Stimulated activated memory B cell treated with anti-CD40 and anti-IgM and Interleukin-4, amounts not matched to agents 10 μg/mL and 1 μg/mL and 100 μg/mL, for 72 hours (primary cell): ENCODE results near the gene RNF220.
A peak's percentile ranks its signal among the peaks of the same experiment; 100 is the strongest.
"Not testable (repeated sequence)": the region's sequence is repeated elsewhere in the genome, so short reads cannot be mapped to it uniquely, and the experiment has no call there.

Experiments used
- ATAC-seq: fragments of 150-1000 bp; cut with Tn5 transposase; 2 replicates; pipeline ENCODE4 v1.10.0; 2021
- H3K27ac Mint-ChIP-seq: one replicate; pipeline ENCODE4 v1.8.0; 2022; ENCODE audit warnings: mild to moderate bottlenecking, mixed read lengths
- H3K27me3 Mint-ChIP-seq: one replicate; pipeline ENCODE4 v1.8.0; 2022; ENCODE audit warnings: mixed read lengths
- H3K36me3 Mint-ChIP-seq: one replicate; pipeline ENCODE4 v1.8.0; 2022; ENCODE audit warnings: mixed read lengths
- H3K4me1 Mint-ChIP-seq: one replicate; pipeline ENCODE4 v1.8.0; 2022; ENCODE audit warnings: mixed read lengths
- H3K4me3 Mint-ChIP-seq: one replicate; pipeline ENCODE4 v1.8.0; 2022; ENCODE audit warnings: mild to moderate bottlenecking, moderate library complexity, mixed read lengths
- H3K9me3 Mint-ChIP-seq: one replicate; pipeline ENCODE4 v1.8.0; 2022; ENCODE audit warnings: mixed read lengths

Gene RNF220

GRCh38 chr1:44485934-44486460 is 80.9 kb downstream of the RNF220 start:
- Mint-ChIP-seq H3K27me3 (peaks cover 41% of the 10 kb centered on the region), H3K4me3 (no peak overlapping the region), H3K36me3 (peaks cover 5% of the 10 kb centered on the region), H3K27ac (no peak overlapping the region), H3K9me3 (peaks cover 4% of the 10 kb centered on the region), H3K4me1 (no peaks in the 10 kb centered on the region)
- no peak for ATAC-seq

GRCh38 chr1:44489481-44489880 is 84.4 kb downstream of the RNF220 start:
- no peak for ATAC-seq

GRCh38 chr1:44496541-44497171 is 91.6 kb downstream of the RNF220 start:
- H3K27ac Mint-ChIP-seq: no peak overlapping the region
- peaks cover 2% of the 10 kb centered on the region for H3K9me3 Mint-ChIP-seq
- H3K36me3 Mint-ChIP-seq: no peaks in the 10 kb centered on the region
- H3K27me3 Mint-ChIP-seq: peaks cover 5% of the 10 kb centered on the region
- no peak overlapping the region for H3K4me3 Mint-ChIP-seq
- H3K4me1 Mint-ChIP-seq: no peaks in the 10 kb centered on the region
- no peak for ATAC-seq

More at GRCh38 chr1:44489481-44489880, 84.4 kb downstream of the RNF220 start:
- Mint-ChIP-seq H3K4me3 (no peak overlapping the region), H3K36me3 (peaks cover 5% of the 10 kb centered on the region), H3K27me3 (peaks cover 31% of the 10 kb centered on the region), H3K27ac (no peak overlapping the region), H3K9me3 (peaks cover 7% of the 10 kb centered on the region), H3K4me1 (no peaks in the 10 kb centered on the region)

GRCh38 chr1:44497422-44498170 is 92.5 kb downstream of the RNF220 start:
- no peaks in the 10 kb centered on the region for H3K36me3 Mint-ChIP-seq
- no peaks in the 10 kb centered on the region for H3K27me3 Mint-ChIP-seq
- no peaks in the 10 kb centered on the region for H3K9me3 Mint-ChIP-seq
- no peak for ATAC-seq
- no peak overlapping the region for H3K4me3 Mint-ChIP-seq
- no peak overlapping the region for H3K27ac Mint-ChIP-seq
- no peaks in the 10 kb centered on the region for H3K4me1 Mint-ChIP-seq

GRCh38 chr1:44499306-44499705 is 94.3 kb downstream of the RNF220 start:
- ATAC-seq: no peak
- H3K36me3 Mint-ChIP-seq: no peaks in the 10 kb centered on the region
- H3K27ac Mint-ChIP-seq: no peak overlapping the region
- peaks cover 6% of the 10 kb centered on the region for H3K4me1 Mint-ChIP-seq
- H3K9me3 Mint-ChIP-seq: no peaks in the 10 kb centered on the region
- no peak overlapping the region for H3K4me3 Mint-ChIP-seq
- no peaks in the 10 kb centered on the region for H3K27me3 Mint-ChIP-seq

GRCh38 chr1:44500181-44501046 is 95.4 kb downstream of the RNF220 start:
- no peaks in the 10 kb centered on the region for H3K36me3 Mint-ChIP-seq
- no peak overlapping the region for H3K4me3 Mint-ChIP-seq
- no peak for ATAC-seq
- peaks cover 6% of the 10 kb centered on the region for H3K4me1 Mint-ChIP-seq
- H3K27me3 Mint-ChIP-seq: no peaks in the 10 kb centered on the region
- H3K9me3 Mint-ChIP-seq: no peaks in the 10 kb centered on the region
- H3K27ac Mint-ChIP-seq: no peak overlapping the region

- H3K27me3 Mint-ChIP-seq: no peaks in the 10 kb centered on the region
- ATAC-seq: no peak
- H3K9me3 Mint-ChIP-seq: no peaks in the 10 kb centered on the region
- no peak overlapping the region for H3K4me3 Mint-ChIP-seq
- H3K4me1 Mint-ChIP-seq: peaks cover 6% of the 10 kb centered on the region
- no peaks in the 10 kb centered on the region for H3K36me3 Mint-ChIP-seq
- H3K27ac Mint-ChIP-seq: no peak overlapping the region
These were observed 96.2 kb downstream of the RNF220 start for GRCh38 chr1:44501047-44501890.

GRCh38 chr1:44502823-44503222 is 97.8 kb downstream of the RNF220 start:
- H3K27me3 Mint-ChIP-seq: peaks cover 15% of the 10 kb centered on the region
- not testable (repeated sequence) for H3K9me3 Mint-ChIP-seq, H3K4me1 Mint-ChIP-seq, H3K36me3 Mint-ChIP-seq, H3K27ac Mint-ChIP-seq, H3K4me3 Mint-ChIP-seq, ATAC-seq

GRCh38 chr1:44503625-44504024 is 98.6 kb downstream of the RNF220 start:
- ATAC-seq: peak; percentile 59
- H3K4me3 Mint-ChIP-seq: peak overlapping the region; percentile 10
- no peak overlapping the region for H3K27ac Mint-ChIP-seq
- H3K27me3 Mint-ChIP-seq: peaks cover 15% of the 10 kb centered on the region
- no peaks in the 10 kb centered on the region for H3K9me3 Mint-ChIP-seq
- H3K4me1 Mint-ChIP-seq: peaks cover 6% of the 10 kb centered on the region
- no peaks in the 10 kb centered on the region for H3K36me3 Mint-ChIP-seq

GRCh38 chr1:44505210-44505993 is 100.3 kb downstream of the RNF220 start:
- H3K4me1 Mint-ChIP-seq: peaks cover 13% of the 10 kb centered on the region
- H3K27ac Mint-ChIP-seq: no peak overlapping the region
- no peak overlapping the region for H3K4me3 Mint-ChIP-seq
- peaks cover 15% of the 10 kb centered on the region for H3K27me3 Mint-ChIP-seq
- H3K9me3 Mint-ChIP-seq: no peaks in the 10 kb centered on the region
- H3K36me3 Mint-ChIP-seq: no peaks in the 10 kb centered on the region
- no peak for ATAC-seq

GRCh38 chr1:44507490-44508396 is 102.7 kb downstream of the RNF220 start:
- Mint-ChIP-seq H3K4me1 (peaks cover 37% of the 10 kb centered on the region), H3K36me3 (no peaks in the 10 kb centered on the region), H3K9me3 (no peaks in the 10 kb centered on the region), H3K27me3 (peaks cover 26% of the 10 kb centered on the region), H3K4me3 (no peak overlapping the region), H3K27ac (no peak overlapping the region)
- ATAC-seq: no peak

- Mint-ChIP-seq H3K4me1 (peaks cover 35% of the 10 kb centered on the region), H3K27me3 (peaks cover 26% of the 10 kb centered on the region), H3K9me3 (no peaks in the 10 kb centered on the region), H3K36me3 (no peaks in the 10 kb centered on the region), H3K27ac (no peak overlapping the region), H3K4me3 (no peak overlapping the region)
- no peak for ATAC-seq
These were observed 103.3 kb downstream of the RNF220 start for GRCh38 chr1:44508397-44508745.

GRCh38 chr1:44511363-44511762 is 106.3 kb downstream of the RNF220 start:
- H3K27me3 Mint-ChIP-seq: peaks cover 30% of the 10 kb centered on the region
- no peaks in the 10 kb centered on the region for H3K36me3 Mint-ChIP-seq
- peaks cover 32% of the 10 kb centered on the region for H3K4me1 Mint-ChIP-seq
- no peak for ATAC-seq
- peak overlapping the region; percentile 49 for H3K27ac Mint-ChIP-seq
- no peaks in the 10 kb centered on the region for H3K9me3 Mint-ChIP-seq
- no peak overlapping the region for H3K4me3 Mint-ChIP-seq
